HepG2 (cell line): ENCODE results near the gene DDX50. TPM values are rescaled to one million over a fixed set of nuclear protein-coding genes. Genes with fewer than 3 reads are reported as not detected.

Experiments
- DPF2 ChIP-seq: sonication (generic); formaldehyde crosslinking; IDR thresholded peaks from 2 replicates; pipeline ENCODE4 v1.4.0; 2020; ENCODE audit warnings: mild to moderate bottlenecking, low read depth, missing genetic modification reagents, borderline replicate concordance
- DRAP1 ChIP-seq: IDR thresholded peaks from 2 replicates; pipeline ENCODE4 v1.6.1; 2016; ENCODE audit warnings: missing genetic modification reagents, missing compliant biosample characterization
- HOXA5 ChIP-seq: sonication (generic); formaldehyde crosslinking; IDR thresholded peaks from 2 replicates; pipeline ENCODE4 v1.4.0; 2020; ENCODE audit warnings: missing genetic modification reagents
- KLF13 ChIP-seq: sonication (generic); formaldehyde crosslinking; IDR thresholded peaks from 2 replicates; pipeline ENCODE4 v1.4.0; 2020; ENCODE audit warnings: mild to moderate bottlenecking, missing genetic modification reagents
- KLF6 ChIP-seq: IDR thresholded peaks from 2 replicates; pipeline ENCODE4 v1.8.0; 2016; ENCODE audit warnings: missing biosample characterization, missing genetic modification reagents
- MEIS2 ChIP-seq: sonication (generic); formaldehyde crosslinking; IDR thresholded peaks from 2 replicates; pipeline ENCODE4 v1.9.0; 2021; ENCODE audit warnings: mild to moderate bottlenecking, missing genetic modification reagents
- MIER3 ChIP-seq: IDR thresholded peaks from 2 replicates; pipeline ENCODE4 v1.6.1; 2016; ENCODE audit warnings: missing compliant biosample characterization, borderline replicate concordance
- NAIF1 ChIP-seq: sonication (generic); formaldehyde crosslinking; IDR thresholded peaks from 2 replicates; pipeline ENCODE4 v1.5.0; 2020; ENCODE audit warnings: mild to moderate bottlenecking, missing genetic modification reagents, borderline replicate concordance
- PLRG1 ChIP-seq: fragments of 450-650 bp; conservative IDR thresholded peaks from 2 replicates; pipeline ENCODE4 v1.6.1; 2016
- RFX1 ChIP-seq: fragments of 450-650 bp; IDR thresholded peaks from 2 replicates; pipeline ENCODE4 v1.6.1; 2017
- SOX13 ChIP-seq, 3 experiments: fragments of 450-650 bp in 1 of 3; sonication (generic) in 1 of 3; formaldehyde crosslinking in 1 of 3; IDR thresholded peaks in 2 of 3; conservative IDR thresholded peaks in 1 of 3; 2 replicates each; pipeline versions ENCODE4 v1.5.0 to v1.6.1; 2016 to 2020; ENCODE audit warnings: antibody characterized with exemption in 1 of 3, mild to moderate bottlenecking in 1 of 3, missing compliant biosample characterization in 1 of 3, missing genetic modification reagents in 1 of 3, moderate library complexity in 1 of 3
- TP53 ChIP-seq: sonication (generic); formaldehyde crosslinking; conservative IDR thresholded peaks from 2 replicates; pipeline ENCODE4 v1.4.0; 2020; ENCODE audit warnings: missing genetic modification reagents
- YY1 ChIP-seq: IDR thresholded peaks from 2 replicates; pipeline ENCODE4 v1.6.1; 2011; ENCODE audit warnings: low read length, low read depth, moderate library complexity, mild to moderate bottlenecking; ENCODE audit not compliant: insufficient read depth, insufficient replicate concordance
- ZBED4 ChIP-seq: sonication (generic); formaldehyde crosslinking; IDR thresholded peaks from 2 replicates; pipeline ENCODE4 v1.4.0; 2020; ENCODE audit warnings: missing genetic modification reagents, borderline replicate concordance
- ZNF329 ChIP-seq: sonication (generic); formaldehyde crosslinking; IDR thresholded peaks from 2 replicates; pipeline ENCODE4 v1.9.0; 2021; ENCODE audit warnings: low read depth, mild to moderate bottlenecking, missing genetic modification reagents
- ZNF331 ChIP-seq: sonication (generic); formaldehyde crosslinking; IDR thresholded peaks from 2 replicates; pipeline ENCODE4 v1.4.0; 2020; ENCODE audit warnings: missing genetic modification reagents
- ZNF468 ChIP-seq: sonication (generic); formaldehyde crosslinking; IDR thresholded peaks from 2 replicates; pipeline ENCODE4 v1.8.0; 2022; ENCODE audit warnings: mild to moderate bottlenecking, moderate library complexity, missing genetic modification reagents
- ZNF546 ChIP-seq: sonication (generic); formaldehyde crosslinking; conservative IDR thresholded peaks from 2 replicates; pipeline ENCODE4 v1.8.1; 2023; ENCODE audit warnings: mild to moderate bottlenecking, missing genetic modification reagents
- ZNF572 ChIP-seq: sonication (generic); formaldehyde crosslinking; IDR thresholded peaks from 2 replicates; pipeline ENCODE4 v1.5.1; 2020; ENCODE audit warnings: mild to moderate bottlenecking, missing genetic modification reagents
- ZNF577 ChIP-seq: sonication (generic); formaldehyde crosslinking; IDR thresholded peaks from 2 replicates; pipeline ENCODE4 v1.4.0; 2020; ENCODE audit warnings: mild to moderate bottlenecking, low read depth, missing genetic modification reagents, borderline replicate concordance
- ZNF644 ChIP-seq: IDR thresholded peaks from 2 replicates; pipeline ENCODE4 v1.6.1; 2016; ENCODE audit warnings: low read depth
- ZNF75D ChIP-seq: sonication (generic); formaldehyde crosslinking; IDR thresholded peaks from 2 replicates; pipeline ENCODE4 v1.8.1; 2023; ENCODE audit warnings: missing genetic modification reagents, mild to moderate bottlenecking, borderline replicate concordance
- polyA plus RNA-seq, 8 experiments: library from polyadenylated mRNA; depleted of rRNA in 3 of 8; stranded (reverse) in 7 of 8; unstranded in 1 of 8; fragments of >200 nt; fragmentation: Illumina TruSeq in 4 of 8; extraction: Trizol in 4 of 8; gene quantifications; 2 replicates each; pipeline versions ENCODE4 v1.2.1 to v1.2.3, GENCODE V29; 2011 to 2016; ENCODE audit warnings: low read depth in 4 of 8, missing spikeins in 1 of 8, mixed read lengths in 1 of 8; ENCODE audit not compliant: insufficient read depth in 1 of 8
- total RNA-seq, 5 experiments: library from RNA; depleted of rRNA; stranded (reverse); fragments of >200 nt; fragmentation: Illumina TruSeq; extraction: Trizol; gene quantifications; 2 replicates each; pipeline ENCODE4 v1.2.3, GENCODE V29; 2016; ENCODE audit warnings: low read depth in 1 of 5
- TF ChIP-seq, protein P1 (sequence below): sonication (generic); formaldehyde crosslinking; IDR thresholded peaks from 2 replicates; pipeline ENCODE4 v1.8.0; 2023; ENCODE audit warnings: mild to moderate bottlenecking, missing genetic modification reagents

The DDX50 gene
- total and polyA plus RNA-seq, 2 of the 13 experiments (the other 11 are each of a cell fraction or from before 2014, with no cell fraction given) = 19.0 to 38.2 TPM

- TF ChIP-seq, protein P1, sequence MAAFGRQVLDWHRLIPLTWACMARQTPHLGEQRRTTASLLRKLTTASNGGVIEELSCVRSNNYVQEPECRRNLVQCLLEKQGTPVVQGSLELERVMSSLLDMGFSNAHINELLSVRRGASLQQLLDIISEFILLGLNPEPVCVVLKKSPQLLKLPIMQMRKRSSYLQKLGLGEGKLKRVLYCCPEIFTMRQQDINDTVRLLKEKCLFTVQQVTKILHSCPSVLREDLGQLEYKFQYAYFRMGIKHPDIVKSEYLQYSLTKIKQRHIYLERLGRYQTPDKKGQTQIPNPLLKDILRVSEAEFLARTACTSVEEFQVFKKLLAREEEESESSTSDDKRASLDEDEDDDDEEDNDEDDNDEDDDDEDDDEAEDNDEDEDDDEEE = no peak
- peak; percentile 81 for TF ChIP-seq ZNF644 (CRISPR knock-in tag)
- TF ChIP-seq ZNF572 = peak; percentile 35; the same call in 1 of the 2 replicates
- no peak for TF ChIP-seq MEIS2 (CRISPR knock-in tag)
- TF ChIP-seq NAIF1 (CRISPR knock-in tag) = no peak
- TF ChIP-seq YY1 = peak; percentile 86
- TF ChIP-seq RFX1 = no peak
- 0 out of 2 replicates have a peak, but pooled peaks have one; percentile 88 for TF ChIP-seq KLF13 (CRISPR knock-in tag)
- TF ChIP-seq ZNF329 (CRISPR knock-in tag) = no peak
- peak; percentile 92 for TF ChIP-seq HOXA5 (CRISPR knock-in tag)
- TF ChIP-seq DRAP1 (CRISPR knock-in tag) = peak; percentile 92
- TF ChIP-seq ZNF468 (CRISPR knock-in tag) = 0 out of 2 replicates have a peak, but pooled peaks have one; percentile 62
- peak; percentile 15; the same call in 1 of the 2 replicates for TF ChIP-seq ZBED4 (CRISPR knock-in tag)
- no peak for TF ChIP-seq KLF6 (CRISPR knock-in tag)
- TF ChIP-seq ZNF577 (CRISPR knock-in tag) = 0 out of 2 replicates have a peak, but pooled peaks have one; percentile 40
- TF ChIP-seq ZNF75D (CRISPR knock-in tag) = no peak
- no peak for TF ChIP-seq DPF2 (CRISPR knock-in tag)
- TF ChIP-seq ZNF331 (CRISPR knock-in tag) = peak; percentile 90
- TF ChIP-seq TP53 (CRISPR knock-in tag) = 0 out of 2 replicates have a peak, but pooled peaks have one; percentile 80
- no peak for TF ChIP-seq SOX13 (IDR thresholded peaks at IDR 0.05)
- TF ChIP-seq SOX13 (CRISPR knock-in tag; conservative IDR thresholded peaks at IDR 0.05 in 1 of 2, IDR thresholded peaks at IDR 0.05 in 1 of 2) = peak in 1 of 2 experiments; percentile 46; a peak in 2 of 4 replicates
- 0 out of 2 replicates have a peak, but pooled peaks have one; percentile 49 for TF ChIP-seq MIER3 (CRISPR knock-in tag)
- no peak; the same call in 1 of the 2 replicates for TF ChIP-seq ZNF546
- TF ChIP-seq PLRG1 = no peak
Observed at GRCh38 chr10:68900427-68901104, 549 bp upstream of the DDX50 start (continued).
